Activated T-cell treated with anti-CD3 and anti-CD28 coated beads for 1 hour (primary cell): ENCODE measurements around the gene CTDSPL.

Experiments used
- DNase-seq: peaks from one replicate; pipeline ENCODE4 v3.0.0-alpha.2; 2020; ENCODE audit warnings: low read depth

The CTDSPL gene

DNA sequence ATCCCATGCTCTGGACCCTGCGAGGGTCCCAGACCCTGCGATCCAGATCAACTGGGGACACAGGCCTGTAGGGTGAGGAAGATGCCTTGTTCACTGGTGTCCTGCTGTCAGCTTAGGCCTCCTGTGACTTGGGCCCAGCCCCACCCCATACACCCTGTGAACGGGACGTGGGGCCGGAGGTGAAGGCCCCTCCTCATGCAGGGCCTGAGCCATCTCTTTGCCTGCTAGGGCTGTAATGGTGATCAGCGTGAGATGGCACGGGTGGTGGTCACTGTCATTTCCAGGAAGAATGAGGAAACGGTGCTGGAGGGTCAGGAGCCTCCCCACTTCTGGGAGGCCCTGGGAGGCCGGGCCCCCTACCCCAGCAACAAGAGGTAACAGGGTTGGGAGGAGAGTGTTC lies 141.3 kb downstream of the CTDSPL start:
- DNase-seq: no peak

DNA sequence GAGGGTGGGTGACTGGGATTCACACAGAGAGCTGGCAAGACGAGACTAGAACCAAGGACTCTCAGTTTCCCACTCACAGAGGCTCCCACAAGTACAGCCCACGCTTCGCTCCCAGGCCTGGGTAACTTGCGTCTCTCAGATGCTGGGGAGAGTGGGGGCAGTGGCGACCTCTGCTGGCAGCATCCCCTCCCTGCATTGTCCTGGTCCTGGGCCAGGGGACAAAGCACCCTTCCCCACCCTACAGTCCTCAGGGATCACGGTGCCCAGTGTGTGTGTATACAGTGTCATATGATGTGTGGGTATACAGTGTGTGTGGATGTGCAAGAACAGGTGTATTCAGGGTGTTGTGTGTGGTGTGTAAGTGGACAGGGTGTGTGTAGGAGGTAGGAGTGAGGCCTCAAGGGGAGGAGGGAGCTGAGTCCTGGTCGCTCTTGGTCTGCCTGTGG lies 141.7 kb downstream of the CTDSPL start:
- peak; percentile 54 for DNase-seq

DNA sequence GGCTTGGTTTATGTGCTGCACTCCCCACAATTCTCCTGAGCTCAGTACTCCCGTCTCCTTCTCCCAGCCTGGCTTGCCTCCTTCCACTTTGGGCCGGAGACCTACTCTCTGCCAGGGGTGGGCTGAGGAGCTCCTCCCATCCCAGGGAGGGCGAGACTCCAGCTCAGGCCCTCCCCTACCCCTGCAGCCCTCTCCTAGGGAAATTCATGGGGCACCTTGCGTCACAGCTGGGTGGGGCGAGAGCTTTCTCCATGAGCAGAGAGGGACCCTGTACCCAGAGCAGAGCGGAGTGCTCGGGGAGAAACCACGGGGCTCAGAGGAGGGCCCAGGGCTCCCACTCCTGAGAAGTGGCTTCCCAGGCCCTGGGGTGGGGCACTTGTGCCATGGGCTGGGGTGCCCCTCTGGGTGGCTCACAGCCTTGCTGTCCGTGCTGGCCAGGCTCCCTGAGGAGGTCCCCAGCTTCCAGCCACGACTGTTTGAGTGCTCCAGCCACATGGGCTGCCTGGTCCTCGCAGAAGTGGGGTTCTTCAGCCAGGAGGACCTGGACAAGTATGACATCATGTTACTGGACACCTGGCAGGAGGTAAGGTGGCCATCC lies 142.2 kb downstream of the CTDSPL start:
- DNase-seq: no peak

DNA sequence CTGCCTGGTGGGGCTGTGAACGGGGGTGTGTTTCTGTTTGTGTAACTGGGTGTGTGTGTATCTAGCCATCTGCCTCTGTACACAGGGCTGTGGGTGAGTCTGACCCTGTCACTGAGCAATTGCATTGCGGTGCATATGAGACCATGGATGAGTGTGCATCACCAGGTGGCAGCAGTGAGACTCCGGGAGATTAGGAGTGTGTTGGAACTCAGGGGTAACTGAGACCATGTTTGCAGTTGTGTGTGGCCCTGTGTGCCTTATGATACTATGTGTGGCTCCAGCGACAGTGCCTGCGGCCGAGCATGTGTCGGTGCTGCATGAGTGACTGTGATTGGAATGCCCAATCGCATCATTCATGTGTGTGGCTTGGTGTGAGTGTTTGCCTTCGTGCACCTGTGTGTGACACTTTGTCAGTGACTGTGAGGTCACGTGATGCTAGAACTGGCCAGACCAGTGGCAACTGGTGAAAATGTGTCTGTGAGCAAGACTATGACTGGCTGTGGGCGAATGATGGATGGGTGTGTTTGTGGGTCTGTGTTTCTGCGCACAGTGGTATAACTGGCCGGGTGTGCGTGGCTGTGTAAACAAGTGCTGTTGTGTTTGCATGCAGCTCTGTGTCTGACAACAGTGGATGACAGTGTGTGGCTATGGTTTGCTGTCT lies 142.9 kb downstream of the CTDSPL start:
- peak; percentile 56 for DNase-seq

- no peak for DNase-seq
Observed at GRCh38 chr3:38005076-38006020, 143.7 kb downstream of the CTDSPL start.

- DNase-seq: no peak
Observed at GRCh38 chr3:38006031-38006430, 144.4 kb downstream of the CTDSPL start.

DNA sequence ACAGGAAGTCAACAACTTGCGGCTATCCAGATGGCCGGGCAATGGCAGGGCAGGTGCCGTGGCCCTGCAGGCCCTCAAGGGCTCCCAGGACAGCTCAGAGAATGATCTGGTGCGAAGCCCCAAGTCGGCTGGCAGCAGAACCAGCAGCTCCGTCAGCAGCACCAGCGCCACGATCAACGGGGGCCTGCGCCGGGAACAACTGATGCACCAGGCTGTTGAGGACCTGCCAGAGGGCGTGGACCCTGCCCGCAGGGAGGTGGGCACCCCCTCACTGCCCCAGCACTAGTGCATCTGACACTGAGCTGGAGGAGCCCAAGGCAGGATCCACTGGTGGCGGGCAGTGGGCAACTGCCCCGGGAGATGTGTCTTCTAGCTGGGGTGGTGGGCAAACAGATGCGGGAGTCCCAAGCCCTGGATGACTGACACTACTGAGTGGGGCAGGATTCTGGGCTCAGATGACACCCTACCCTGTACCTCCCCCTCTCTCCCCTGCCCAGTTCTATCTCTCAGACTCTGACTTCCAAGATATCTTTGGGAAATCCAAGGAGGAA lies 144.8 kb downstream of the CTDSPL start:
- DNase-seq: no peak

DNA sequence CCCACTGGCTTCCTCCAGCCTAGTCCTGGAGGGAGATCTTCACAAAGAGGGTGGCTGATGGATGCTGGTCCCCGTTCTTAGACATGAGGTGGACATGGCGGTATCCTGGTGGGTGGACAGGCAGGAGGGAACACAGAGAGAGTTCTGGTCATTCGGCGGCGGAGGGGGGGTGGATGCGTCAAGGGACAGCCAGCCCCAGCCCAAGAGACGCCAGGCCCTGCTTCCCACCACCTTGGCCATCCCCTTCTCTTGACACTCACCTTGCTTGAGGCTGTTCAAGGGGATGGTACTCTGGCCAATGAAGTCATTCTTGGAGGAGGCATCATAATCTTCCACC lies 146.0 kb downstream of the CTDSPL start:
- no peak for DNase-seq

GRCh38 chr3:38008191-38008701 lies 146.6 kb downstream of the CTDSPL start:
- no peak for DNase-seq

DNA sequence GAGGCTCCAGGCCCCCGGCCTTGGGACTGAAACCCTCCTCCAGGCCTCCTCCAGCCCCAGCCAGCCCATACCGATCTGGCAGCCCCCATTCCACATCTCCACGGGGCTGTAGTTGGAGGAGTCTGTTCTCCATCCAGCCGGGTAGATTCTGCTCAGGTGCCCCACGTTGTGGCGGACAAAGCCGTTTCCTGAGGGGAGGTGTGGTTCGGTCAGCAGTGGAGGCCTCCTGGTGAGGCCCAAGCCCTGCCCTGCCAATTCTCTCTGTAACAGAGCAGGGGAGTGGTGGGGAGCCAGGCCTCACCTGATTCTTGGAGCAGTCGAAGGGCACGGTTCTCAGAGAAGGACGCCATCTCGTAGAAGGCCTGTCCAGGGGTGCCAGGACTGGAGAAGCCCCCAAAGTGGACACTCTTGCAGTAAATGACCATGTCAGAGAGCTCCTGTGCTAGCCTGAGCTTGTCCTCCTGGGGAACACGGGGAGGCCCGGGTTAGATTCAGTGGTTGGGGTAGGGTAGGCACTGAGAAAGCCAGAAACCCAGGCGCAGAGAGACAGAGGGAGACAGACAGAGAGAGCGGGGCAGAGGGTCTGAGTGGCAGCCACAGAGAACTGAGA lies 147.4 kb downstream of the CTDSPL start:
- DNase-seq: no peak

- no peak for DNase-seq
Observed at GRCh38 chr3:38009807-38010591, 148.3 kb downstream of the CTDSPL start.

DNA sequence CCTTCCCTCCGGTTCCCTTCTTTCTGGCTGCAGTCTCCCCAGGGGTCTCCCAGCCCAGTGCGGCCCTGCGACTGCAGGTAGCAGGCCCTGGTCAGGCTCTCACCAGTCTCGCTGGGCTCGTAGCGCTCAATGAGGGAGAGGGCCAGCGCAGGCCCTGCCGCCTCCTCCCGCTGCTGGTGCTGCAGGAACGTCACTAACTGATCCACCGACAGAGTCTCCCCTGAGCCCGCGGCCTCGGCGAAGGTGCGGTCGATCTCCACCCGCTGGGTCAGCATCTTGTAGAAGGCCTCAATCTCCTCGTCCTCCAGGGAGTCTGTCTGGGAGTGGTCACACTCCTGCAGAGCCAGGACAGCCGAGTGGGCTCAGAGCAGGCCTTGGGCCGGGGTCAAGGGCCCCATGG lies 149.4 kb downstream of the CTDSPL start:
- no peak for DNase-seq

- DNase-seq: no peak
Observed at GRCh38 chr3:38015485-38015884, 153.8 kb downstream of the CTDSPL start.

- no peak for DNase-seq
Observed at GRCh38 chr3:38015984-38016383, 154.3 kb downstream of the CTDSPL start.

DNA sequence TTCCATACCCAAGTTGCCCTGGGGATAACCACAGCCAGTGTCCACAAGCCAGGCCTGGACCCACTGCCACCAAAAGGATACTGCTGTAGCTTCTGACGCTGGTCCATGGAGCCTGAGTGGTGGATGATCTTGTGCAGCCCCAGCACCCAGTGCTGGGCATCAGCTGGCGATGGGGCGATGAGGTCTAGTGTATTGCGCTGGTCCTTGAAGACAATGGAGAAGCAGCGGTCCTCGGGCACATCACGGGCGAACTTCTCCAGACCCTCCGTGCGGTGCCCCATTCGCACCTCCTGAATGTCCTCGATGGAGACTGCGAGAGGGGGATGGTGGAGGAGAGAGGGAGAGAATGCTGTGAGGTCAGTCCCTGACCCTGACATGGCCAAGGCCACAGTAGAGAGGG lies 154.7 kb downstream of the CTDSPL start:
- no peak for DNase-seq

- no peak for DNase-seq
Observed at GRCh38 chr3:38016847-38017444, 155.3 kb downstream of the CTDSPL start.

- DNase-seq: no peak
Observed at GRCh38 chr3:38017445-38018295, 156.0 kb downstream of the CTDSPL start.

GRCh38 chr3:38018296-38019266 lies 156.9 kb downstream of the CTDSPL start:
- no peak for DNase-seq
